Measurements from ENCODE around the gene PTPRN2. TPM values are rescaled to one million over a fixed set of nuclear protein-coding genes. Genes with fewer than 3 reads are reported as not detected.
A peak's percentile ranks its signal among the peaks of the same experiment; 100 is the strongest.

PTPRN2 gene
- total and polyA plus RNA-seq, 2 of the 13 experiments (the other 11 are each of a cell fraction or from before 2014, with no cell fraction given), result 2.5 to 24.2 TPM

GRCh38 chr7:158536871-158537515 is 50.6 kb downstream of the PTPRN2 start (continued):
- TF ChIP-seq, protein P1, sequence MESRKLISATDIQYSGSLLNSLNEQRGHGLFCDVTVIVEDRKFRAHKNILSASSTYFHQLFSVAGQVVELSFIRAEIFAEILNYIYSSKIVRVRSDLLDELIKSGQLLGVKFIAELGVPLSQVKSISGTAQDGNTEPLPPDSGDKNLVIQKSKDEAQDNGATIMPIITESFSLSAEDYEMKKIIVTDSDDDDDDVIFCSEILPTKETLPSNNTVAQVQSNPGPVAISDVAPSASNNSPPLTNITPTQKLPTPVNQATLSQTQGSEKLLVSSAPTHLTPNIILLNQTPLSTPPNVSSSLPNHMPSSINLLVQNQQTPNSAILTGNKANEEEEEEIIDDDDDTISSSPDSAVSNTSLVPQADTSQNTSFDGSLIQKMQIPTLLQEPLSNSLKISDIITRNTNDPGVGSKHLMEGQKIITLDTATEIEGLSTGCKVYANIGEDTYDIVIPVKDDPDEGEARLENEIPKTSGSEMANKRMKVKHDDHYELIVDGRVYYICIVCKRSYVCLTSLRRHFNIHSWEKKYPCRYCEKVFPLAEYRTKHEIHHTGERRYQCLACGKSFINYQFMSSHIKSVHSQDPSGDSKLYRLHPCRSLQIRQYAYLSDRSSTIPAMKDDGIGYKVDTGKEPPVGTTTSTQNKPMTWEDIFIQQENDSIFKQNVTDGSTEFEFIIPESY (CRISPR knock-in tag; IDR thresholded peaks at IDR 0.05), result peak; percentile 28; the same call in 1 of the 2 replicates
- TF ChIP-seq NR3C1 (CRISPR knock-in tag; IDR thresholded peaks at IDR 0.05) (no peak), ZNF12 (CRISPR knock-in tag; IDR thresholded peaks at IDR 0.05) (peak; percentile 94), TBX2 (CRISPR knock-in tag; IDR thresholded peaks at IDR 0.05; ENCODE audit: borderline replicate concordance) (peak; percentile 59), ZBTB38 (CRISPR knock-in tag; IDR thresholded peaks at IDR 0.05) (peak; percentile 86), ATF5 (CRISPR knock-in tag; IDR thresholded peaks at IDR 0.05; ENCODE audit: low read depth) (no peak), FOXA1 (IDR thresholded peaks at IDR 0.05) (no peak), FOXA1 (CRISPR knock-in tag; IDR thresholded peaks at IDR 0.05) (peak; percentile 29; the same call in 1 of the 2 replicates), RBFOX2 (IDR thresholded peaks at IDR 0.05; ENCODE audit: low read depth, low read length) (no peak), STAG1 (CRISPR knock-in tag; IDR thresholded peaks at IDR 0.05) (0 out of 2 replicates have a peak, but pooled peaks have one; percentile 14), SKI (IDR thresholded peaks at IDR 0.05; ENCODE audit: partially characterized antibody) (peak; percentile 21), ZNF788 (CRISPR knock-in tag; IDR thresholded peaks at IDR 0.05; ENCODE audit: borderline replicate concordance) (peak; percentile 71; the same call in 1 of the 2 replicates), TOPORS (CRISPR knock-in tag; IDR thresholded peaks at IDR 0.05) (0 out of 2 replicates have a peak, but pooled peaks have one; percentile 37), GMEB1 (CRISPR knock-in tag; IDR thresholded peaks at IDR 0.05; ENCODE audit: borderline replicate concordance) (no peak), HNRNPLL (IDR thresholded peaks at IDR 0.05; ENCODE audit: low read depth, low read length, poor library complexity, severe bottlenecking) (no peak), SOX5 (CRISPR knock-in tag; IDR thresholded peaks at IDR 0.05; ENCODE audit: borderline replicate concordance) (0 out of 2 replicates have a peak, but pooled peaks have one; percentile 10)
- TF ChIP-seq, protein P2, sequence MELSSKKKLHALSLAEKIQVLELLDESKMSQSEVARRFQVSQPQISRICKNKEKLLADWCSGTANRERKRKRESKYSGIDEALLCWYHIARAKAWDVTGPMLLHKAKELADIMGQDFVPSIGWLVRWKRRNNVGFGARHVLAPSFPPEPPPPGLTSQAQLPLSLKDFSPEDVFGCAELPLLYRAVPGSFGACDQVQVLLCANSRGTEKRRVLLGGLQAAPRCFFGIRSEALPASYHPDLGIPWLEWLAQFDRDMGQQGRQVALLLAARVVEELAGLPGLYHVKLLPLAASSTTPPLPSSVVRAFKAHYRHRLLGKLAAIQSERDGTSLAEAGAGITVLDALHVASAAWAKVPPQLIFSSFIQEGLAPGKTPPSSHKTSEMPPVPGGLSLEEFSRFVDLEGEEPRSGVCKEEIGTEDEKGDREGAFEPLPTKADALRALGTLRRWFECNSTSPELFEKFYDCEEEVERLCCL (CRISPR knock-in tag; IDR thresholded peaks at IDR 0.05; ENCODE audit: borderline replicate concordance), result no peak
- TF ChIP-seq, protein P3, sequence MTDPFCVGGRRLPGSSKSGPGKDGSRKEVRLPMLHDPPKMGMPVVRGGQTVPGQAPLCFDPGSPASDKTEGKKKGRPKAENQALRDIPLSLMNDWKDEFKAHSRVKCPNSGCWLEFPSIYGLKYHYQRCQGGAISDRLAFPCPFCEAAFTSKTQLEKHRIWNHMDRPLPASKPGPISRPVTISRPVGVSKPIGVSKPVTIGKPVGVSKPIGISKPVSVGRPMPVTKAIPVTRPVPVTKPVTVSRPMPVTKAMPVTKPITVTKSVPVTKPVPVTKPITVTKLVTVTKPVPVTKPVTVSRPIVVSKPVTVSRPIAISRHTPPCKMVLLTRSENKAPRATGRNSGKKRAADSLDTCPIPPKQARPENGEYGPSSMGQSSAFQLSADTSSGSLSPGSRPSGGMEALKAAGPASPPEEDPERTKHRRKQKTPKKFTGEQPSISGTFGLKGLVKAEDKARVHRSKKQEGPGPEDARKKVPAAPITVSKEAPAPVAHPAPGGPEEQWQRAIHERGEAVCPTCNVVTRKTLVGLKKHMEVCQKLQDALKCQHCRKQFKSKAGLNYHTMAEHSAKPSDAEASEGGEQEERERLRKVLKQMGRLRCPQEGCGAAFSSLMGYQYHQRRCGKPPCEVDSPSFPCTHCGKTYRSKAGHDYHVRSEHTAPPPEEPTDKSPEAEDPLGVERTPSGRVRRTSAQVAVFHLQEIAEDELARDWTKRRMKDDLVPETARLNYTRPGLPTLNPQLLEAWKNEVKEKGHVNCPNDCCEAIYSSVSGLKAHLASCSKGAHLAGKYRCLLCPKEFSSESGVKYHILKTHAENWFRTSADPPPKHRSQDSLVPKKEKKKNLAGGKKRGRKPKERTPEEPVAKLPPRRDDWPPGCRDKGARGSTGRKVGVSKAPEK (CRISPR knock-in tag; IDR thresholded peaks at IDR 0.05; ENCODE audit: borderline replicate concordance), result no peak
- TF ChIP-seq, protein P4, sequence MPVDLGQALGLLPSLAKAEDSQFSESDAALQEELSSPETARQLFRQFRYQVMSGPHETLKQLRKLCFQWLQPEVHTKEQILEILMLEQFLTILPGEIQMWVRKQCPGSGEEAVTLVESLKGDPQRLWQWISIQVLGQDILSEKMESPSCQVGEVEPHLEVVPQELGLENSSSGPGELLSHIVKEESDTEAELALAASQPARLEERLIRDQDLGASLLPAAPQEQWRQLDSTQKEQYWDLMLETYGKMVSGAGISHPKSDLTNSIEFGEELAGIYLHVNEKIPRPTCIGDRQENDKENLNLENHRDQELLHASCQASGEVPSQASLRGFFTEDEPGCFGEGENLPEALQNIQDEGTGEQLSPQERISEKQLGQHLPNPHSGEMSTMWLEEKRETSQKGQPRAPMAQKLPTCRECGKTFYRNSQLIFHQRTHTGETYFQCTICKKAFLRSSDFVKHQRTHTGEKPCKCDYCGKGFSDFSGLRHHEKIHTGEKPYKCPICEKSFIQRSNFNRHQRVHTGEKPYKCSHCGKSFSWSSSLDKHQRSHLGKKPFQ (CRISPR knock-in tag; IDR thresholded peaks at IDR 0.05; ENCODE audit: insufficient replicate concordance), result no peak
